NT2/D1 (cell line): ENCODE measurements around the gene FAM163B.

Source experiments
- SUZ12 ChIP-seq: IDR thresholded peaks from 2 replicates; pipeline ENCODE4 v1.6.1; 2011; ENCODE audit not compliant: insufficient read length, insufficient read depth; ENCODE audit errors: extremely low read depth
- YY1 ChIP-seq: IDR thresholded peaks from 2 replicates; pipeline ENCODE4 v1.6.1; 2011; ENCODE audit not compliant: insufficient read length, insufficient read depth
- ZNF274 ChIP-seq: IDR thresholded peaks from 2 replicates; pipeline ENCODE4 v1.6.1; 2011; ENCODE audit warnings: mild to moderate bottlenecking, low read depth, low read length

GRCh38 chr9:133608889-133609288 lies 300 bp downstream of the FAM163B start:
- TF ChIP-seq SUZ12 (no peak), ZNF274 (no peak), YY1 (no peak)
